ENCODE data around the gene COL21A1.

The COL21A1 gene

GRCh38 chr6:56096541-56096940 is 150.8 kb downstream of the COL21A1 start:
- no peak for DNase-seq
- no peak for TF ChIP-seq POLR2A (IDR thresholded peaks at IDR 0.05; ENCODE audit: low read length)
- no peak for TF ChIP-seq GATA1 (IDR thresholded peaks at IDR 0.05; ENCODE audit: low read depth, low read length)

GRCh38 chr6:56093776-56094175 is 153.6 kb downstream of the COL21A1 start:
- no peak for TF ChIP-seq GATA1 (IDR thresholded peaks at IDR 0.05; ENCODE audit: low read depth, low read length)
- DNase-seq: no peak

DNA sequence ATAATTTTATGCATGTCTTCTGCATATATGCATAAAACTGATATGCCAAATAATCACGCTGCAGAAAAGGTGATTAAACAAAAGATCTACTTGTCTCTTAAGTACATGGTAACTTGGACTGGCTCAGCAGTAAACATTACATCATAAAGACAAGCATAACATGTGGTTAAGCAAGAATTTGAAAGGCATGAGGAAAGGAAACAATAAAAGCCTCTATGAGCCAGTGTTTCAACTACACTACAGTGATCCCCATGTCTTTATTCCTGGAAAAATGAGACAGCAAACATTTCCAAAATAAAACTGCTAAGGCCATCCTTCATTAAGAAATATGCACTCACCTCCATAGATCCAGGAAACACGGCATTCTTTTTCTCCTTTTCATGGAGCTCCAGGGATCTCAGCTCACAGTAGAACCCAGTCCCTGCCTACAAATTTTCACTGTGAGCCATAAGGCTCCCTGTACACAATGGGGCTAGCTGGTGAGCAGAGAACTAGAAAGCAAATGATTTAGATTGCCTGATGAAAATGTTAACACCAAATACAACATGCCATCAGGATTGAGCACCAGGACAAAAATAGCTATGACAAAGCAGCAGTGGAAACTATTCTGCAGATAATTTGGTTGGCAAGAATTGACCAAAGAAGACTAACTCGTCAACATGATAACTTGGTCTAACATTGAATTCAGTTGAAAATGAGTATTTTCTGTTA is 156.1 kb downstream of the COL21A1 start:
- TF ChIP-seq POLR2A (IDR thresholded peaks at IDR 0.05; ENCODE audit: low read length) (no peak), GATA1 (IDR thresholded peaks at IDR 0.05; ENCODE audit: low read depth, low read length) (no peak)
- no peak for DNase-seq

GRCh38 chr6:56088641-56089040 is 158.7 kb downstream of the COL21A1 start:
- no peak for TF ChIP-seq POLR2A (IDR thresholded peaks at IDR 0.05; ENCODE audit: low read length)
- no peak for TF ChIP-seq GATA1 (IDR thresholded peaks at IDR 0.05; ENCODE audit: low read depth, low read length)
- DNase-seq: no peak

GRCh38 chr6:56087421-56087820 is 160.0 kb downstream of the COL21A1 start:
- TF ChIP-seq POLR2A (IDR thresholded peaks at IDR 0.05; ENCODE audit: low read length): no peak
- no peak for TF ChIP-seq GATA1 (IDR thresholded peaks at IDR 0.05; ENCODE audit: low read depth, low read length)
- no peak for DNase-seq

DNA sequence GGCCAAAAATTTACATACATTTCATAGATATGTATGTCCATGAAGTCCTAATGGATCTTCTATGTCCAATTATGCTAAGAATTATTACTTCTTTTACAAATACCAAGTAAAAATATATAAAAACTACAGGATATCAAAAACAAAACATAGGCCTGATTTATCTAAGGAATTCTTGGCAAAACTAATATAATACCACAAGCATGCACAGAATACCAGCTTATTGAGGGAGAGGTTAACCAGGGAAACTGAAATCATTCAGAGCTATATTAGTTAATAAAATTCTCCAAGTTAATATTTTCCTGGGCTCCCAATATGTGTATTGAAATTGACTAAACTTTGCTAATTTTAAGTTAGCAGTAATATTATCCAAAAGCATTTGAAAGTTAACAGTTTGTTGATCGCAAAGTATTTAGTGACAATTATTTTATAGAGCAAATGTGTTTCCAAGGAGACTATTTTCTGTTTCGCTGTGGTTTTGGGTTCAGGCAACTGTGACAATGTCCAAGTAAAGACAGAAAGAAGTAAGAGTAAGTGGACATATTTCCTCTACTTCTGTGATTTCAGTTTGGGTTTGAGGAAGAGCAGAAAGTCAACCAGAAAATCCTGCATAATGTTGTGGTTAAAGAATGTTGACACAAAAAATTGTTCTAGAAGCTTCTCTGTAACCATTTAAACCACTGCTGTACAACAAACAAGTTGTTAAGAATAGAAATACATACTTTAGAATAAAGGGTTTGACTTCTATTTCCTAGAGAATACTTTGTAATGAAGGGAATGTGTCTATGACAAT is 167.4 kb downstream of the COL21A1 start:
- DNase-seq: no peak
- TF ChIP-seq GATA1 (IDR thresholded peaks at IDR 0.05; ENCODE audit: low read depth, low read length) (no peak), POLR2A (IDR thresholded peaks at IDR 0.05; ENCODE audit: low read length) (no peak)

GRCh38 chr6:56076033-56076432 is 171.3 kb downstream of the COL21A1 start:
- peak in 1 of 2 experiments; percentile 2 for DNase-seq
- TF ChIP-seq POLR2A (IDR thresholded peaks at IDR 0.05; ENCODE audit: low read length) (no peak), GATA1 (IDR thresholded peaks at IDR 0.05; ENCODE audit: low read depth, low read length) (no peak)

DNA sequence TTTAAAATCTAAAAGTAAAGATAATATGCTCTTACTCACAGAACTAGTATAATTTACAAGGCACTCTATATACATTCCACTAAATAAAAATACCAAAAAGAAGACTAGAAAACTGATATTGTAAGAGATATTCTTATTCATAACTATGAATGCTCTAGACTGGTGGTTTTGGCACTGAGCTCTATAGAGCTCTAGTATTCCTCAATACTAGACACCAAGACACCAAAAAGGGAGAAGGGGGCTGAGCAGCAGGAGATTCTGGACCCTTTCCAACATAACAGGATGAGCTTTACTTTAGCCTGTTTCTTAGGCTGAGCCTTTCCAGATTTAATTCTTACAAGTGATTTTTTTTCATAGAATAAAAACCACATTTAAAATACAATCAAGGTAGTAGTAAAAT is 173.6 kb downstream of the COL21A1 start:
- TF ChIP-seq POLR2A (IDR thresholded peaks at IDR 0.05; ENCODE audit: low read length) (no peak), GATA1 (IDR thresholded peaks at IDR 0.05; ENCODE audit: low read depth, low read length) (no peak)
- no peak for DNase-seq

DNA sequence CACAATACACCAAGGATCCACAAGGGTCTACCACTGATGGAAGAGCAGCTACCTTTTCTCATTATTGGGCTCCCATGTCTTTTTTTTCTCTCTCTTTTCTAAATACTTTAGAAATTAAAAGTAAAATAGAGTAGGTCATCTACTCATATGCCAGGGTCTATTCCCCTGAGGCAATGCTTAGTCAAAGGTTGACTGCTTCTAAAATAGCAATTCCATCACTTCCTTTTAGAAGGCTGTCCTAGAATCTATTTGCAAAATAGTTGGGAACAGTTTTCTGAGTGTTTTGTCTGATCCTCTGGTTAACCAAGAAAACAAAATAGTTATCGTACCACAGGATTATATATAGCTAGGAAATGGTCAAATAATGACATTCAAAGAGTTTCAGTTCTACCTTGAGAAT is 174.1 kb downstream of the COL21A1 start:
- no peak for DNase-seq
- TF ChIP-seq POLR2A (IDR thresholded peaks at IDR 0.05; ENCODE audit: low read length): no peak
- no peak for TF ChIP-seq GATA1 (IDR thresholded peaks at IDR 0.05; ENCODE audit: low read depth, low read length)

DNA sequence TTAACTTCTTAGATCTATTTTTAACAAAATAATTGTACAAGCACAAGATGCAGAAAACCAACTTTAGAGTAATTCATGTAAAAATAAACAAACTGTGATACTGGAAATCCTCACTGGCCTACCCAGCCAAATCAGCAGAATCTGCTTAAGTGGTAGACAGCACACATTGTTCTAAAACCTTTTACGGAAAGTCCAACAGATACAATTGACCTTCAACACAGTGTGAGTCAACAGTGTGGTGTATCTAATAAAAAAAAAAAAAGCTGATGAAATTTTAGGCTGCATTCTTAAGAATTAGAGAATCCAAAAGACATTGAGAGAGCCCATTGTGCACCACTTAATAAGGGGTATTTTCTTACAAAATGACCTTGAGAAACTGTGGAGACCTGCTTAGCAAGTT is 174.5 kb downstream of the COL21A1 start:
- TF ChIP-seq POLR2A (IDR thresholded peaks at IDR 0.05; ENCODE audit: low read length): no peak
- TF ChIP-seq GATA1 (IDR thresholded peaks at IDR 0.05; ENCODE audit: low read depth, low read length): no peak
- no peak for DNase-seq

DNA sequence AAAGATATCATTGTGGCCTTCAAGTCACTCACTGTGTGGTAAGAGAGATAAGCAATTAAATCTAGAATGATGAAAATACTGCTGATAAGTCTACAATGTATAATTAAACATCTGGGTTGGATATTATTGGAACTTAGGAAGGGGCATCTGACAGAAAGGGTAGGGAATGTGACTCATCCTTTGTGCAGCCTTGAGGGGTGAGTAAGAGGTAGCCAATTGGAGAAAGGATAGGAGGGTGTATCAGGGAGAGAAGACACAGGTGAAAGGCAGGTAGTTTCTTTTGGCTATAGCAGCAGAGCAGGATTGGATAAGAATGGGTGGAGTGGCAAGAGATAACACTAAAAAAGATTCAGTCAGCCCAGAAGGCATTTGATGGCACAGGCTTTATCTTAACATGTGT is 182.0 kb downstream of the COL21A1 start:
- TF ChIP-seq GATA1 (IDR thresholded peaks at IDR 0.05; ENCODE audit: low read depth, low read length) (no peak), POLR2A (IDR thresholded peaks at IDR 0.05; ENCODE audit: low read length) (no peak)

GRCh38 chr6:56062836-56063235 is 184.5 kb downstream of the COL21A1 start:
- no peak for DNase-seq
- TF ChIP-seq GATA1 (IDR thresholded peaks at IDR 0.05; ENCODE audit: low read depth, low read length) (no peak), POLR2A (IDR thresholded peaks at IDR 0.05; ENCODE audit: low read length) (no peak)

More for the DNA sequence above, 182.0 kb downstream of the COL21A1 start:
- DNase-seq: no peak

- TF ChIP-seq GATA1 (IDR thresholded peaks at IDR 0.05; ENCODE audit: low read depth, low read length) (no peak), POLR2A (IDR thresholded peaks at IDR 0.05; ENCODE audit: low read length) (no peak)
- DNase-seq: no peak
Observed at GRCh38 chr6:56058636-56059035, 188.7 kb downstream of the COL21A1 start.

DNA sequence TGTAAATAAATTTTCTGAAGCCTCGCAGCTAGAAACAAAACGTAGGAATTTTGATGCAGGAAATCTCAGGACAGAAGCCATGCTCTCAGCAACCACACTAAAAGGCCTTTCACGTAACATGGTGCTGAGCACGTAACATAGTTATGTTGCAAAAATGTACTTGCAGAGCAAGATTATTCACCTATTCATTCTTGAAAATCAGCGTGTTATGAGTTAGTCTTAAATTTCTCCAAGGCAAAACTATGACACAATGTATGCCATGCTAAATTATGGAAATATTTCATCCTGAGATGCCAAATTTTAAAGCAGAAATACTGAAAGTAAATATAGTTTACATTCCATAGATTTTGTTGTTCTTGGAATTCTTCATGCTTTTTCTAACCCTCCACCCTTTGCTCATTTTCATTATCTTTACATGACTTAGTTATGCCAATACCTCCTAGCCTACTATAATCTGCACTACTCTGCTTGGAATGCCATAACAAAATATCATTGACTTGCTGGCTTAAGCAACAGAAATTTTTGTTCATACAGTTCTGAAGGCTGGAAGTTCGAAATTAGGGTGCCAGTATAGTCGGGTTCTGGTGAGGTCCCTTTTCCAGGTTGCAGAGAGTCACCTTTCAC is 192.2 kb downstream of the COL21A1 start:
- no peak for DNase-seq
- TF ChIP-seq GATA1 (IDR thresholded peaks at IDR 0.05; ENCODE audit: low read depth, low read length) (no peak), POLR2A (IDR thresholded peaks at IDR 0.05; ENCODE audit: low read length) (no peak)
